Measurements from ENCODE around the gene NHS.

GRCh38 chrX:17610788-17611187 lies 235.8 kb downstream of the NHS start:
- TF ChIP-seq, protein P1, sequence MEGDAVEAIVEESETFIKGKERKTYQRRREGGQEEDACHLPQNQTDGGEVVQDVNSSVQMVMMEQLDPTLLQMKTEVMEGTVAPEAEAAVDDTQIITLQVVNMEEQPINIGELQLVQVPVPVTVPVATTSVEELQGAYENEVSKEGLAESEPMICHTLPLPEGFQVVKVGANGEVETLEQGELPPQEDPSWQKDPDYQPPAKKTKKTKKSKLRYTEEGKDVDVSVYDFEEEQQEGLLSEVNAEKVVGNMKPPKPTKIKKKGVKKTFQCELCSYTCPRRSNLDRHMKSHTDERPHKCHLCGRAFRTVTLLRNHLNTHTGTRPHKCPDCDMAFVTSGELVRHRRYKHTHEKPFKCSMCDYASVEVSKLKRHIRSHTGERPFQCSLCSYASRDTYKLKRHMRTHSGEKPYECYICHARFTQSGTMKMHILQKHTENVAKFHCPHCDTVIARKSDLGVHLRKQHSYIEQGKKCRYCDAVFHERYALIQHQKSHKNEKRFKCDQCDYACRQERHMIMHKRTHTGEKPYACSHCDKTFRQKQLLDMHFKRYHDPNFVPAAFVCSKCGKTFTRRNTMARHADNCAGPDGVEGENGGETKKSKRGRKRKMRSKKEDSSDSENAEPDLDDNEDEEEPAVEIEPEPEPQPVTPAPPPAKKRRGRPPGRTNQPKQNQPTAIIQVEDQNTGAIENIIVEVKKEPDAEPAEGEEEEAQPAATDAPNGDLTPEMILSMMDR (optimal IDR thresholded peaks at IDR 0.05 in 1 of 3, IDR thresholded peaks at IDR 0.05 in 1 of 3, conservative IDR thresholded peaks at IDR 0.05 in 1 of 3; ENCODE audit: extremely low read depth in 1 of 3, insufficient read depth in 2 of 3, low read length in 3 of 3) = no peak
- TF ChIP-seq EZH2 (IDR thresholded peaks at IDR 0.05; ENCODE audit: low read length) = no peak
